Calu3 (cell line): ENCODE data around the gene SYK. TPM values are rescaled to one million over a fixed set of nuclear protein-coding genes. Genes with fewer than 3 reads are reported as not detected.
"Not testable (repeated sequence)": the region's sequence is repeated elsewhere in the genome, so short reads cannot be mapped to it uniquely, and the experiment has no call there.

Experiments
- Bru-seq: library from RNA; stranded (reverse); fragments of 400-500 nt; gene quantifications from one replicate; lab custom pipeline; 2021; lab: Mats Ljungman, UMichigan
- BruChase-seq, 2 experiments: library from RNA; stranded (reverse); fragments of 400-500 nt; gene quantifications; one replicate each; lab custom pipeline; 2021; lab: Mats Ljungman, UMichigan
- BruUV-seq: library from RNA; stranded (reverse); fragments of 400-500 nt; replicated peaks from 2 replicates; lab custom pipeline; 2021; lab: Mats Ljungman, UMichigan
- CTCF ChIA-PET: fragments of 300-600 bp; sonication (Branson Sonifier 250); formaldehyde crosslinking; loops from one replicate; lab custom pipeline; 2022; ENCODE audit warnings: antibody characterized with exemption; lab: Charles Lee
- DNase-seq: peaks from one replicate; pipeline ENCODE4 v3.0.0; 2022
- H3K27ac Mint-ChIP-seq: one replicate; pipeline ENCODE4 v1.8.0; 2022; ENCODE audit warnings: mixed read lengths; ENCODE audit not compliant: unreplicated experiment
- H3K27me3 Mint-ChIP-seq: one replicate; pipeline ENCODE4 v1.8.0; 2022; ENCODE audit warnings: mixed read lengths; ENCODE audit not compliant: unreplicated experiment
- H3K36me3 Mint-ChIP-seq: one replicate; pipeline ENCODE4 v1.8.0; 2022; ENCODE audit warnings: mild to moderate bottlenecking, moderate library complexity, mixed read lengths; ENCODE audit not compliant: insufficient read depth, unreplicated experiment
- H3K4me1 Mint-ChIP-seq: one replicate; pipeline ENCODE4 v1.8.0; 2022; ENCODE audit warnings: mild to moderate bottlenecking, low read depth, mixed read lengths; ENCODE audit not compliant: unreplicated experiment
- H3K4me3 Mint-ChIP-seq: one replicate; pipeline ENCODE4 v1.8.0; 2022; ENCODE audit warnings: mild to moderate bottlenecking, low read depth, moderate library complexity, mixed read lengths; ENCODE audit not compliant: unreplicated experiment
- H3K9me3 Mint-ChIP-seq: one replicate; pipeline ENCODE4 v1.8.0; 2022; ENCODE audit warnings: low read depth, mixed read lengths; ENCODE audit not compliant: unreplicated experiment
- CTCF ChIP-seq: fragments of 200-600 bp; IDR thresholded peaks from one replicate; pipeline ENCODE4 v1.8.0; 2022; ENCODE audit warnings: antibody characterized with exemption; ENCODE audit not compliant: unreplicated experiment
- intact Hi-C: fragments of 100-400 bp; cut with micrococcal nuclease; formaldehyde crosslinking; loops from one replicate; pipeline ENCODE4 v1.10.0; 2022; ENCODE audit not compliant: unreplicated experiment
- long read RNA-seq: library from polyadenylated mRNA; stranded (forward); transcript quantifications from one replicate; pipeline ENCODE4 v2.0.0, GENCODE V29; 2022
- total RNA-seq: library from RNA; stranded (reverse); gene quantifications from 2 replicates; pipeline ENCODE4 v1.2.3, GENCODE V29; 2022

SYK gene
- total RNA-seq: 14.8 and 16.3 TPM in 2 replicates
- percentile 56 among the genes with signal in this experiment for Bru-seq, nascent RNA
- BruChase-seq, experiment 1, labeled RNA remaining after a 6-hour chase: percentile 48 among the genes with signal in this experiment
- percentile 43 among the genes with signal in this experiment for BruChase-seq, experiment 2, labeled RNA remaining after a 2-hour chase
- long read RNA-seq, full-length matches to known transcripts: 4 of 7 reads
- long read RNA-seq, partial matches to known transcripts: 3 of 7 reads
- long read RNA-seq, other reads (novel, unspliced or antisense): 0 of 7 reads

GRCh38 chr9:90801241-90801972, at the start of gene SYK:
Gene SYK (plus strand): TSS chr9:90801819. CDS start chr9:90843899, 42,080 bp downstream.
- no peak for TF ChIP-seq CTCF
- Mint-ChIP-seq H3K27ac (peak within 1 kb of the TSS; percentile 93), H3K4me3 (peak within 1 kb of the TSS; percentile 97), H3K36me3 (peaks cover 11% of the 10 kb centered on the region), H3K9me3 (no peaks in the 10 kb centered on the region), H3K4me1 (peaks cover 23% of the 10 kb centered on the region), H3K27me3 (no peaks in the 10 kb centered on the region)
- no TSS peak for BruUV-seq
- CTCF ChIA-PET: no interaction called here
- intact Hi-C loops: no loop called here
- peak; percentile 58 for DNase-seq

GRCh38 chr9:90755514-90756371, 45.9 kb upstream of the SYK start:
- not testable (repeated sequence) for BruUV-seq, H3K27me3 Mint-ChIP-seq, H3K27ac Mint-ChIP-seq, H3K9me3 Mint-ChIP-seq, H3K36me3 Mint-ChIP-seq
- peak; percentile 70 for DNase-seq
- H3K4me1 Mint-ChIP-seq: peaks cover 11% of the 10 kb centered on the region
- CTCF ChIA-PET: interaction anchor here (1.2 to 2.0 kb wide), 4 partner anchors 113 to 614 kb away, joined by 3 to 7 read pairs (median 6); partner anchors contain the start of gene DIRAS2
- peak overlapping the region; percentile 19 for H3K4me3 Mint-ChIP-seq
- intact Hi-C loops: loop anchor here (5.0 to 10.0 kb wide), 3 partner anchors 441 to 1151 kb away; partner anchors contain the start of gene GADD45G
- peak; percentile 65 for TF ChIP-seq CTCF

- DNase-seq, H3K27me3 Mint-ChIP-seq, CTCF ChIA-PET, H3K4me3 Mint-ChIP-seq, H3K4me1 Mint-ChIP-seq, BruUV-seq, H3K27ac Mint-ChIP-seq, intact Hi-C loops, H3K36me3 Mint-ChIP-seq, H3K9me3 Mint-ChIP-seq: not testable (repeated sequence)
These were observed 41.0 kb upstream of the SYK start for GRCh38 chr9:90760577-90760976.

- CTCF ChIA-PET: no interaction called here
- BruUV-seq: no TSS peak
- no peak for TF ChIP-seq CTCF
- peaks cover 10% of the 10 kb centered on the region for H3K27me3 Mint-ChIP-seq
- intact Hi-C loops: no loop called here
- no peaks in the 10 kb centered on the region for H3K4me1 Mint-ChIP-seq
- DNase-seq: no peak
- H3K9me3 Mint-ChIP-seq: peaks cover 7% of the 10 kb centered on the region
- no peak overlapping the region for H3K4me3 Mint-ChIP-seq
- H3K27ac Mint-ChIP-seq: no peak overlapping the region
- no peaks in the 10 kb centered on the region for H3K36me3 Mint-ChIP-seq
These were observed 34.9 kb upstream of the SYK start for GRCh38 chr9:90766731-90767130.
